Stimulated activated CD8-positive, alpha-beta memory T cell treated with anti-CD3 and anti-CD28 coated beads, Interleukin-2, amount 100 ng/mL, for 48 hours (primary cell): ENCODE data around the gene TAAR6.
A peak's percentile ranks its signal among the peaks of the same experiment; 100 is the strongest.
"Not testable (repeated sequence)": the region's sequence is repeated elsewhere in the genome, so short reads cannot be mapped to it uniquely, and the experiment has no call there.

ENCODE experiments used
- DNase-seq, 2 donors: peaks; one replicate each; pipeline ENCODE4 v3.0.0-alpha.2; 2020; ENCODE audit warnings: low read depth in 2 of 2

The TAAR6 gene

GRCh38 chr6:132570221-132570777, at the start of gene TAAR6:
Gene TAAR6 (plus strand): TSS chr6:132570322. CDS start chr6:132570322, 0 bp downstream.
- DNase-seq, result no peak

GRCh38 chr6:132520953-132521352, 49.2 kb upstream of the TAAR6 start:
- DNase-seq, result no peak

GRCh38 chr6:132524646-132525045, 45.5 kb upstream of the TAAR6 start:
- DNase-seq, result no peak

- no peak for DNase-seq
These were observed 44.3 kb upstream of the TAAR6 start for GRCh38 chr6:132525866-132526265.

- no peak for DNase-seq
These were observed 43.7 kb upstream of the TAAR6 start for GRCh38 chr6:132526461-132526860.

DNA sequence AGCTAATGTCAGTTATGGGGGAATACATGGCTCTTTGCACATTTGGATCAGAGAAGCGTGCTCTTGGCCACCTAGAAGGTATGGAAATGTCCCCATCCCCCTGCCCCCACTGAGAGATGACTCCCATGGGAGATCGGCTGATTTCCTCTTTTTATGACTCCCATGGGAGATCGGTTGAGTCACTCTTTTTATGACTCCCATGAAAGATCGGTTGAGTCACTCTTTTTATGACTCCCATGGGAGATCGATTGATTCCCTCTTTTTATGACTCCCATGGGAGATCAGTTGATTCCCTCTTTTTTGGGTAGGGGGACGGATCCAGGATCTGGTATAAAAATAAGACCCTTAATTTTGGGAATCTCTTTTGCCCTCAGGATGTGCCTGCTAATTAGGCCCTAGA, 42.3 kb upstream of the TAAR6 start:
- DNase-seq, result no peak

DNA sequence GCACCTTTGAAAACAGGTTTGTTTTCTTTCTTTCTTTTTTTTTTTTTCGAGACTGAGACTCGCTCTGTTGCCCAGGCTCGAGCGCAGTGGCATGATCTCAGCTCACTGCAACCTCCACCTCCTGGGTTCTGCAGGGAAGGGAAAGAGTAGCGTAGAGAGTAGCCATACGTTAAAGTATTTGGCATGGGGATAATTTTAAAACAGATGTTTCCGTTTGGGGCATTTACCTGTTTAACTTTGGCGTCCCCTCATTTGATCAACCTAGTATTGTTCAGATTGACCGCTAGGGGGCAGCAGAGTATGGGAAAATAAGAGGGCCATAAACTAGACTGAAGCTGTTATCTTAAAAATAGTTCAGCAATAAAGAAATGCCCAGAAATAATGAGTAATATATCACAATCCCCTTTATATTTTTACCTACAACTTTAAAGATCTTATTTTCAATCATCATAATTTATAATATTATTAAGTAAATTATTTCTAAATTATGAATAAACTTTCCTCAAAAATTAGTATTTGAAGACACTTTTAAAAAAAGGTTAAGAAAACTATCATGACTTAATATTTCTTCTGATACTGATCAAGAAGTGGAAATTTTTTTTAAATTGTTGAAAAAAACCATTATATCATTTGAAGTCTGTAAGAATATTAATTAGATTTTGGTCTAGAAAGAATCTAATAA, 39.7 kb upstream of the TAAR6 start:
- peak; percentile 23 to 30 for DNase-seq

DNA sequence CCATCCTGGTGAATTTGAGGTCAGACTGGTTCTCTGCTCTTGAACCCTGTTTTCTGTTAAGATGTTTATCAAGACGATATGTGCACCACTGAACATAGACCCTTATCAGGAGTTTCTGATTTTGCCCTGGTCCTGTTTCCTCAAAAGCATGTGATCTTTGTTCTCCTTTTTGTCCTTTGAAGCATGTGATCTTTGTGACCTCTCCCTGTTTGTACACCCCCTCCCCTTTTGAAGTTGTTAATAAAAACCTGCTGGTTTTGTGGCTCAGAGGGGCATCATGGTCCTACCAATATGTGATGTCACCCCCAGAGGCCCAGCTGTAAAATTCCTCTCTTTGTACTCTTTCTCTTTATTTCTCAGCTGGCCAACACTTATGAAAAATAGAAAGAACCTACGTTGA, 35.6 kb upstream of the TAAR6 start:
- not testable (repeated sequence) for DNase-seq

DNA sequence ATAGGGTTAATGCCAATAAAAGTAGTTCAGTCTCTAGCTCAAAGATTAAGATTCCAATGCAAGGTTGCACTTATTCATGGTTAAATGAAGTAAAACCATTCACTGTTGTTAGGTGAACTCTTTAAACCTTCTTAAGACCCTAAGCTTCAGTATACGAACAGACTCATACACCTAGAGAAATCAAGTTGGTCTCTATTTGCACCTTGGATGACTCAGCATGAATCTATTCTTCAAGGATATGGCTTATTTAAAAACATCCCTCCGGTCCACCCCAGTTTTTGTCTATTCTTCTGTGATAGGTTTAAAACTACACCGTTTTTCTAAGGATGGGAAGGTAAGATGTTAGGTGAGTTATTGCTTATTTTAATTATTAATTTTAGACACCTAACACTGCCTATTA, 33.0 kb upstream of the TAAR6 start:
- DNase-seq, result no peak

DNA sequence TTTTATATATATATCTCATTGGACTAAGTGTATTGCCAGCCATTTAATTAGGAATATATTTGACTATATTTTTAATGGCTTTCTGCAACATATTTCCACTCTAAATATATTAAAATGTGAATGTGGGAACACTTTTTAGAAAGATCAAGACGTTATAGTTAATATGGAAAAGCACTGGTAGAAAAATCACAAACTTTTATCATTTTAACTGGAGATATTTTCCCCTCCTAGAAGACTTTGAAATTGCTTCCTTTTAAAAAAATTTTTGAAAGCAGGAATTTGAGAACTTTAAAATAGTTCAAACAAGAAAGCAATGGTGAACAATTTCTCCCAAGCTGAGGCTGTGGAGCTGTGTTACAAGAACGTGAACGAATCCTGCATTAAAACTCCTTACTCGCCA, 32.1 kb upstream of the TAAR6 start, which contains the start of gene TAAR9:
TAAR9 (plus strand) TSS at position 301 of the 400 bp plus-strand sequence; CDS start at position 314, 13 bp downstream.
- no peak for DNase-seq

- DNase-seq, result no peak
These were observed 25.3 kb upstream of the TAAR6 start for GRCh38 chr6:132544826-132545225.

DNA sequence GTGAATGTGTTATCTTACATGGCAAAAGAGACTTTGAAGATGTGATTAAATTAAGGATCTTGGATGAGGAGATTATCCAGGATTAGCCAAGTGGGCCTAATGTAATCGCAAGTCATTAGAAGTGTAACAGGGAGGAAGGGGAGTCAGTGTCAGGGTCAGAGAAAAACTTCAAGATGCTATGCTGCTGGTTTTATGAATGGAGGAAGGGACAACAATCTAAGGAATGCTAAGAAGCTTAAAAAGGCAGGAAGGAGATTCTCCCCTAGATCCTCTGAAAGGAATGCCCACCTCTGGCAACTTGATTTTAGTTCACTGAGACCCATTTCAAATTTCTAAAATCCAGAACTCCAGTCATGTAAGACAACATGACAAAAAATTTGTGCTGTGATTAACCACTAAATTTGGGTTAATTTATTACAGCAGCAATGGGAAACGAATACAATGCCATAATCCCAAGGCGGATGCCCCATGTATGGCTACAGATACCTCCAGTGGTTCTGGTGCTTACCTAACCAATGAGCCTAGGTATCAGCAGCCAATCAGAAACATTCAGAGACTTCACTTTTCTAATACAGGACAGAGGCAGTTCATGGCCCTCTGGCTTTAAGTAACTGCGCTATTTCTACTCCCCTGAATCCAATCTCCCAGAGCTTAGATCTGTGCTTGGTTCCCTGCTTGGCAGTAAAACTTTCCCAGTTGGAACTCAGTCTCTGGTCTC, 21.2 kb upstream of the TAAR6 start:
- DNase-seq, result no peak

- DNase-seq, result no peak
These were observed 18.9 kb upstream of the TAAR6 start for GRCh38 chr6:132551214-132551613.

- no peak for DNase-seq
These were observed 17.8 kb upstream of the TAAR6 start, which contains the start of gene TAAR8 for GRCh38 chr6:132552372-132552771. Gene TAAR8 (plus strand): TSS chr6:132552672. CDS start chr6:132552693, 21 bp downstream.

DNA sequence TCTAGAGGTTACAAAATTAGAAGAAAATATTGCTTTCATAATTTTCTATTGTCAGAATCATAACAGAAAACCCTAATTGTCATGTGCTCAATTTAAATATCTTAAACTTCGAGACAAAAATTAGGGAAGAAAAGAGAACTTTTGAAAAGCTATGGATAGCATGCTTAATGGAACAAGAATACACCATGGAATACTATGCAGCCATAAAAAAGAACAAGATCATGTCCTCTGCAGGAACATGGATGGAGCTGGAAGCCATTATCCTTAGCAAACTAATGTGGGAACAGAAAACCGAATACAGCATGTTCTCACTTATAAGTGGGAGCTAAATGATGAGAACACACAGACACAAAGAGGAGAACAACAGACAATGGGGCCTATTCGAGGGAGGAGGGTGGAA, 10.0 kb upstream of the TAAR6 start:
- not testable (repeated sequence) for DNase-seq

DNA sequence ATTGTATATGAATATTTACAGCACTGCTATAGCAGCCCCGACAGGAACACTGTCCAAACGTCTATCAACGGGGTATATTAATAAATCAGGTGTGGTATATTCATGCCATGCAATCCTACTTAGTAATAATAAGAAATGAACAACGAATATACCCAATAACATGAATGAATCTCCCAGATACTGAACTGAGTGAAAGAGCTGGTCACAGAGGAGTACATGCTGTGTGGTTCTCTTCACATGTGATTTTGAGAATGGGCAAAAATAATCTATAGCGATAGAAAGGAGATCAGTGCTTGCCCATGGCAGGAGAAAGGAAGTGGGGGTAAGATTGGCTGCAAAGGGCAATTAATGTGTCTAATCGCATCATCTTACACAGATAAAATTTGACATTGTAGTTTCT, 3.7 kb upstream of the TAAR6 start:
- DNase-seq, result no peak

- DNase-seq, result no peak
These were observed 2.6 kb upstream of the TAAR6 start for GRCh38 chr6:132567566-132567965.

DNA sequence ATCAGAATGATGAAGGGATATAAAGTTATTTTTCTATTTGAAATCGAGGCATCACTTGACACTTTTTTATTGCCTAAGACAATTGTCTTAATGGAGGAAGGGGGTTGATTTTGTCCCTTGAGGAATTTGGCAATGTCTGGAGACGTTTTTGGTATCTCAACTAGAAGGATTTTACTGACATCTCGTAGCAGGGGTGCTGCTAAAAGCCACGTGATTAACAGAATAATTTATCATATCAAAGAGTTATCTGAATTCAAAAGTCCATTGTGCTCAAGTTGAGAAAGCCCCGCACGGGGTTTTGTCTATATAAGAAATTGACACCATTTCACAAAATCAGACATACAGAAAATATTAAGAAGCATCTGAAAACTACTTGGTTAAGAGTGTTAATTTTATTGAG, 1.5 kb upstream of the TAAR6 start:
- no peak for DNase-seq

GRCh38 chr6:132569170-132569569, 952 bp upstream of the TAAR6 start:
- DNase-seq, result no peak

DNA sequence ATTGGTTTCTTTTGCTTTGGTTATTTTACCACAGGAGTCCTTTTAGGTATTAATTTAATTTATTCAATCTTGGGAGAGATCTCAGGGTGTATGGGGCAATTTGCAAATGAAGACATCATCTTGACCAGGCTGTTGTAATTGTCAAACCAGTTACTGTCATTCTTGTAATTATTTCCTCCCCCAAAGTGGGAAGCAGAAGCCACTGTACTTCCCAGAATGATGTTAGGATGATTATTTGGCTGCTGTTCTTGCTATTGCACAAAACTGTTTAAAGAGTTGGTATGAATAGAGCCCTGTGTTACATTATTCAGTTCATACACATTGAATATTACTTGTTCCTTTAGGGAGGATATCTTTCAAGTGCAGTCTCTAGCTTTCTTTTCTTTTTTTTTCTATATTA, 1.7 kb downstream of the TAAR6 start:
- no peak for DNase-seq

DNA sequence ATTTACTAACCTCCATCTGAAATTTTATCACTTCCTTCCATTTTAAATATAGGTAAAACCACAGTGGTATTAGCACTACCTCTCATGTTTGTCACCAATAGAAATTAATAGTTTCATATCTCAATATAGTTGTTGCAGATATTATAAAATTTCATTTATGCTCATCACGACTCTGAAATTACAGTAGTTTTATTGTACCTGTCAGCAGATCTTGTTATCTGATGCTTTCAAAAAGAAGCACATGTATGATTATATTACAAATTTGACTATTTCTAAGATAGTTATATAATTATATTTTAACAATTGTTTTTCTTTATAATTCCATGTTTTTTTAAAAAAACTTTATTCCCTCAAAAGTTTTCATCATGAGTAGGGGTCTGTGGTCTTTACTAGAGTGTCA, 14.6 kb downstream of the TAAR6 start:
- DNase-seq, result no peak

- DNase-seq, result no peak
These were observed 17.3 kb downstream of the TAAR6 start for GRCh38 chr6:132587424-132587823.

DNA sequence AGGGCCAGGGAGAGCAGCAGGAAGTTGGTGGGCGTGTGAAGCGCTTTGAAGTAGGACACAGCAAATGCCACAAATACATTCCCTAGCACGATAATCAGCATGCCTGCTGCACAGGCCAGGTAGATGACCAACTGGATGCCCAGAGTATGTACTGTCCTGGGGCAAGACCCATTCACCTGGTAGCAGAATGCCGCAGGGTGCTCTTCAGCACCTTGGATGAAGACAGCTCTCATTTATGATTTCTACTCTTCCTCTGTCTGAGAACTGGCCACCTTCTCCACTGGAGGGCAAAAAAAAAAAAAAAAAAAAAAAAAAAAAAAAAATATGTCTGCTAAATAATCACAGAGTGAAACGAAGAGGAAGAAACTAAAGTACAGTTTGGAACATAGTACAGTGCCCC, 19.3 kb downstream of the TAAR6 start, which contains the start of gene TAAR5:
TAAR5 (minus strand) TSS at position 288 of the 400 bp plus-strand sequence; CDS start at position 233, 55 bp downstream.
- DNase-seq, result no peak
